ENCODE results near the gene SYDE1. TPM values are rescaled to one million over a fixed set of nuclear protein-coding genes. Genes with fewer than 3 reads are reported as not detected.

Gene SYDE1
- total and polyA plus RNA-seq, 2 donors (not counting 1 experiment from before 2014, with no cell fraction given): not detected

DNA sequence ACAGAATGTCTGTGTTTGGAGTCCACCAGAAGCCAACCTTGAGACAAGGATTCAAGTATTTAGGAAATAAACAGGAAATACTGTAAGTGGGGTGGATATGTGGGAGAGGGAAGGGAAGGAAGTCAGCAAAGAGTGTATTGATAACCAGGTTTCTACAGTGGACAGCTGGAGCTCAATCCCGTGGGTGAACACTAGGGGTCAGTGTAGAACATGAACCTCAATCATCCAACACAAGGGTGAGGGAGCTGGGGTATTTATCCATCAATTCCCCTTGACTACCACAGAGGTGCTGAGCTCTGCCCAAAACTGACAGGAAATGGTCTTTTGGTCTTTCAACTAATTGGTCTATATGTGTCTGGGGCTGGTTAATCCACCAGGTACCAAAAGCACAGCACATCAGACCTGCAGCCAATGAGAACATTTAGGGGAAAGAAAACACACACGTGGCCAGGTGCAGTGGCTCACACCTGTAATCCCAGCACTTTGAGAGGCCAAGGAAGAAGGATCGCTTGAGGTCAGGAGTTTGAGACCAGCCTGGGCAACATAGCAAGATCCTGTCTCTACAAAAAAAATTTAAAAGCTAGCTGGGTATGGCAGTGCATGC, 5.6 kb upstream of the SYDE1 start:
- no peak for TF ChIP-seq EZH2 (IDR thresholded peaks at IDR 0.05; ENCODE audit: borderline replicate concordance, insufficient read depth, low read depth, low read length, poor library complexity, severe bottlenecking)
- TF ChIP-seq, protein P1, sequence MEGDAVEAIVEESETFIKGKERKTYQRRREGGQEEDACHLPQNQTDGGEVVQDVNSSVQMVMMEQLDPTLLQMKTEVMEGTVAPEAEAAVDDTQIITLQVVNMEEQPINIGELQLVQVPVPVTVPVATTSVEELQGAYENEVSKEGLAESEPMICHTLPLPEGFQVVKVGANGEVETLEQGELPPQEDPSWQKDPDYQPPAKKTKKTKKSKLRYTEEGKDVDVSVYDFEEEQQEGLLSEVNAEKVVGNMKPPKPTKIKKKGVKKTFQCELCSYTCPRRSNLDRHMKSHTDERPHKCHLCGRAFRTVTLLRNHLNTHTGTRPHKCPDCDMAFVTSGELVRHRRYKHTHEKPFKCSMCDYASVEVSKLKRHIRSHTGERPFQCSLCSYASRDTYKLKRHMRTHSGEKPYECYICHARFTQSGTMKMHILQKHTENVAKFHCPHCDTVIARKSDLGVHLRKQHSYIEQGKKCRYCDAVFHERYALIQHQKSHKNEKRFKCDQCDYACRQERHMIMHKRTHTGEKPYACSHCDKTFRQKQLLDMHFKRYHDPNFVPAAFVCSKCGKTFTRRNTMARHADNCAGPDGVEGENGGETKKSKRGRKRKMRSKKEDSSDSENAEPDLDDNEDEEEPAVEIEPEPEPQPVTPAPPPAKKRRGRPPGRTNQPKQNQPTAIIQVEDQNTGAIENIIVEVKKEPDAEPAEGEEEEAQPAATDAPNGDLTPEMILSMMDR (IDR thresholded peaks at IDR 0.05): peak; percentile 56
- no peaks in the 10 kb centered on the region for H4K20me1 ChIP-seq (ENCODE audit: control insufficient read depth, insufficient read depth, low read length, poor library complexity, severe bottlenecking)
- no peak overlapping the region for H3K9ac ChIP-seq (ENCODE audit: low read length)
- H3K27me3 ChIP-seq (replicated peaks in 1 of 4; ENCODE audit: control extremely low read depth in 1 of 4, control insufficient read depth in 3 of 4, insufficient read depth in 4 of 4, low read length in 3 of 4): peaks cover 0 to 22% (median 9%) of the 10 kb centered on the region in 4 experiments
- H3K79me2 ChIP-seq (ENCODE audit: control insufficient read depth, insufficient read depth, low read length): no peaks in the 10 kb centered on the region
- ChIA-PET POLR2A (no interaction called here), CTCF (interaction anchor here (0.5 to 4.3 kb wide), 7 partner anchors 9 to 315 kb away, joined by 3 to 35 read pairs (median 5); partner anchors contain the start of gene OR7A10)
- Mint-ChIP-seq H3K9me3 (ENCODE audit: insufficient read depth) (peaks cover 10% of the 10 kb centered on the region), H3K4me3 (no peak overlapping the region), H3K27me3 (peaks cover 37% of the 10 kb centered on the region), H3K27ac (no peak overlapping the region), H3K4me1 (peaks cover 3% of the 10 kb centered on the region)
- 75% methylated on average over 2 of the region's 3 CpGs for WGBS (ENCODE audit: insufficient coverage)
- ATAC-seq (ENCODE audit: low read depth): peak; percentile 39
- H3K4me1 ChIP-seq (ENCODE audit: control insufficient read depth in 2 of 2, insufficient read depth in 2 of 2, low read length in 2 of 2): no peaks in the 10 kb centered on the region
- no peak overlapping the region for H3K4me2 ChIP-seq (replicated peaks; ENCODE audit: low read depth, low read length, poor library complexity, severe bottlenecking)
- no peak overlapping the region for H3K4me3 ChIP-seq (ENCODE audit: control extremely low read depth in 1 of 5, extremely low read depth in 1 of 5, insufficient read depth in 1 of 5, low read depth in 2 of 5, low read length in 4 of 5)
- H3K27ac ChIP-seq (ENCODE audit: low read length in 2 of 2): no peak overlapping the region
- no peaks in the 10 kb centered on the region for H3K36me3 ChIP-seq (replicated peaks in 1 of 2; ENCODE audit: control extremely low read depth in 1 of 2, control insufficient read depth in 1 of 2, extremely low read depth in 1 of 2, insufficient read depth in 2 of 2, low read length in 1 of 2)
- peaks cover 4 to 39% (median 13%) of the 10 kb centered on the region in 3 donors for H3K9me3 ChIP-seq (ENCODE audit: control extremely low read depth in 1 of 3, control insufficient read depth in 2 of 3, insufficient read depth in 1 of 3, low read length in 2 of 3)
- DNase-seq: no peak
- H2AFZ ChIP-seq (ENCODE audit: insufficient read depth, low read depth, low read length, poor library complexity, severe bottlenecking): no peak overlapping the region
- intact Hi-C loops (cut with micrococcal nuclease): no loop called here

DNA sequence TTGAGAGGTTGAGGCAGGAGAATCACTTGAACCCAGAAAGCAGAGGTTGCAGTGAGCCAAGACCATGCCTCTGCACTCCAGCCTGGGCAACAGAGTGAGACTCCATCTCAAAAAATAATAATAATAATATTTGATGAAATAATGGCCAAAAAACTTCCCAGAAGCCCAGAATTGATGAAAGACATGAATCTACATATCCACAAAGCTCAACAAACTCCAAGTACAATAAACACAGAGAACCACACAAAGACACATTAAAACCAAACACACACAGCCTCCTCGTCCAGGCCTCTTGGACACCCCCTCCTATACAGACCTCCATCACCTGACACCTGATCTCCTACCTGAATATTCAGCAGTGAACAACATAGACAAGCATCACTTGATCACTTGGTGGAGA, 3.2 kb upstream of the SYDE1 start:
- Mint-ChIP-seq H3K27ac (no peak overlapping the region), H3K4me1 (peaks cover 13% of the 10 kb centered on the region), H3K9me3 (ENCODE audit: insufficient read depth) (peaks cover 10% of the 10 kb centered on the region), H3K4me3 (no peak overlapping the region), H3K27me3 (peaks cover 44% of the 10 kb centered on the region)
- intact Hi-C loops (cut with micrococcal nuclease): no loop called here
- no peak overlapping the region for H3K9ac ChIP-seq (ENCODE audit: low read length)
- POLR2A ChIA-PET: no interaction called here
- 86% methylated on average over 1 of the region's 1 CpG for WGBS (ENCODE audit: insufficient coverage)
- no peak overlapping the region for H2AFZ ChIP-seq (ENCODE audit: insufficient read depth, low read depth, low read length, poor library complexity, severe bottlenecking)
- no peaks in the 10 kb centered on the region for H3K79me2 ChIP-seq (ENCODE audit: control insufficient read depth, insufficient read depth, low read length)
- DNase-seq: no peak
- peaks cover 4 to 41% (median 13%) of the 10 kb centered on the region in 3 donors for H3K9me3 ChIP-seq (ENCODE audit: control extremely low read depth in 1 of 3, control insufficient read depth in 2 of 3, insufficient read depth in 1 of 3, low read length in 2 of 3)
- H4K20me1 ChIP-seq (ENCODE audit: control insufficient read depth, insufficient read depth, low read length, poor library complexity, severe bottlenecking): no peaks in the 10 kb centered on the region
- ATAC-seq (ENCODE audit: low read depth): no peak
- H3K27me3 ChIP-seq (replicated peaks in 1 of 4; ENCODE audit: control extremely low read depth in 1 of 4, control insufficient read depth in 3 of 4, insufficient read depth in 4 of 4, low read length in 3 of 4): peaks cover 0 to 43% (median 20%) of the 10 kb centered on the region in 4 experiments
- H3K4me3 ChIP-seq (ENCODE audit: control extremely low read depth in 1 of 5, extremely low read depth in 1 of 5, insufficient read depth in 1 of 5, low read depth in 2 of 5, low read length in 4 of 5): no peak overlapping the region
- no peak overlapping the region for H3K27ac ChIP-seq (ENCODE audit: low read length in 2 of 2)
- TF ChIP-seq, protein P1 (IDR thresholded peaks at IDR 0.05): no peak
- no peak for TF ChIP-seq EZH2 (IDR thresholded peaks at IDR 0.05; ENCODE audit: borderline replicate concordance, insufficient read depth, low read depth, low read length, poor library complexity, severe bottlenecking)
- peaks cover 13% of the 10 kb centered on the region in 2 donors for H3K4me1 ChIP-seq (ENCODE audit: control insufficient read depth in 2 of 2, insufficient read depth in 2 of 2, low read length in 2 of 2)
- H3K36me3 ChIP-seq (replicated peaks in 1 of 2; ENCODE audit: control extremely low read depth in 1 of 2, control insufficient read depth in 1 of 2, extremely low read depth in 1 of 2, insufficient read depth in 2 of 2, low read length in 1 of 2): no peaks in the 10 kb centered on the region
- H3K4me2 ChIP-seq (replicated peaks; ENCODE audit: low read depth, low read length, poor library complexity, severe bottlenecking): no peak overlapping the region
- CTCF ChIA-PET: interaction anchor here (0.6 to 4.3 kb wide), 2 partner anchors 12 kb away, joined by 4 to 35 read pairs; no protein-coding TSS in a partner anchor

Data from B cell (primary cell).